Stimulated activated naive CD4-positive, alpha-beta T cell treated with Interleukin-2 at 50 U/mL for 16 hours (primary cell): ENCODE data around the gene DIP2C.

Experiments
- DNase-seq: peaks from one replicate; lab custom pipeline; 2025; lab: John Stamatoyannopoulos, UW

DIP2C gene

DNA sequence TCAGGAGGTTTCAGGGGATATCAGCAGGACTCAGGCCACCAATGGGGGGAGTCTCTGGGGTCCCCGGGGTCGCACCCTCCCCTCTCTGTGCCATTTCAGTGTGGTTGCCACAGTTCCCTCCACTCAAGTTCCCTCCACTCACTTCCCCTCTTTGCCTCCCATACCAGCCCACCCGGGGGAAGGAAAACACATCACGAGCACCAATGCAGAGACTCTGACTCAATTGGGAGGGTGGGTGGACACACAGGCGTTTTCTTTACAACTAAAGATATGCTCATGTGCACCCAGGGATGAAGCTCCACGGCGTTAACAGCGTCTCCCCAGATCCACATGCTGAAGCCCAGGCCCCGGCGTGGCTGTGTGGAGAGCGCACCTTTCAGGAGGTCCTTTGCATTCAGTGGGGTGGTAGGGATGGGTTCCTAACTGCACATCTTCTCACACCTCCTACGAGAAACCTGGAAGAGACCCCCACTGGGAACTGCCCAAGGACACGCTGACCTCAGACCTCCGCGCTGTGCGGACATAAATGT, 300.1 kb downstream of the DIP2C start:
- no peak for DNase-seq

DNA sequence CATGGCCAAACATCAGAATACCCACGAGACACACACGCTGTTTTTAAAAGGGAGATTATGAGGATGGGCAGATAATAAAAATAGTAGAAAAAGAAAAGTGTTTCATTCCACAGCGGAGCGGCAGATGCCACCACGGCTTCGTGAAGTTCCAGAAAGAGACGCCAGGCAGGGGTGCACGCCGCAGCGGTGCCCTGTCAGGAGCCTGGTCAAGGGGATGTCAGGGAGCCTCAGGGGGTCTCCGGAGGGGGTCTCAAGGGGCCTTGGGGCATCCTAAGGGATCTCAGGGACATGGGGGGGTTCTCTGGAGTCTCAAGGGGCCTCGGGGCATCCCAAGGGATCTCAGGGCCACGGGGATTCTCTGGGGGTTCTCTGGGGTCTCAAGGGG, 300.8 kb downstream of the DIP2C start:
- no peak for DNase-seq

DNA sequence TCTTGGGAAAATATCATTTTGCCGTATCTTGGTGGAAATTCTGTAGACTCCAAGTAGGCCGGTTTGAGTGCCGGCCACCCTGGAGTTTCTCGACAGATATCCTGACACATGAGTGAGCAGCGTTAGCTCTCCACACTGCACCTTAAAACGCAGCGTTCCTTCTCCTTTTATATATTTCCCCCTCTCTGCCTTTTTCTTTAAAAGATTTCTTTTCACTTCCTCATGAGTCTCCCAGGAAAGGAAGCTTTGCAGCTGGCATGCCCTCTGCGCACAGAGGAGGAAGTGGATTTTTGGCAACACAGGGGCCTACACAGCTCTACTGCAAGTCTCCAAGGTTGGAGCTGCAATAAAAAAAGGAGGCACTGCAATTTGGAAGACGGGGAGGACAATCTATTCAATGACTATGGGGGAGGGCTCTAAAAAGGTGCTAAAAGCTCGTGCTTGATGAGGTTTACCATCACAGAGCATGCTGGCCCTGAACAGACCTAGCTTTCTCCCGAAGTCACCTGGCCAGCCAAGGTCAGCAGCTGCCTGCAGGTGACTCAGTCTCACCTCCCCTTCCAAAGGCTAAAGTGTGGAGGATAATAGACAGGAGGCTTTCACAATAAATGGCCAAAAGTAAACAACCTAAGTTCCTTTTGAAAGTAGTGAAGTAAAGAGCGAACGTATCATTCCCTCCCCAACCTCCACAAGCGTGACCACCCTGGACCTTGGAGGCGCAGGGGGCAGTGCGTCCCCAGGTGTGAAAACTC, 301.4 kb downstream of the DIP2C start:
- no peak for DNase-seq

DNA sequence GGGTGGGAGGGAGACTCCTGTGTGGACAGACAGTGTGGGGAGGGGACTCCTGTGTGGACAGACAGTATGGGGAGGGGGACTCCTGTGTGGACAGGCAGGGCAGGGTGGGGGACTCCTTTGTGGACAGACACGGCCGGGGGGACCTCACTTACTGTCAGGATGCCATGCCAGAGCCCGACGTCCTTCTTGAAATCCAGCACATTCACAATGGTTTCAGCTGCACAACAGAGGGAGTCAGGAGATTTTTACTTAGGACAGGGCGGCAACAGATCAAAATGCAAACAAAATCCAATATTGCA, 301.9 kb downstream of the DIP2C start:
- no peak for DNase-seq

DNA sequence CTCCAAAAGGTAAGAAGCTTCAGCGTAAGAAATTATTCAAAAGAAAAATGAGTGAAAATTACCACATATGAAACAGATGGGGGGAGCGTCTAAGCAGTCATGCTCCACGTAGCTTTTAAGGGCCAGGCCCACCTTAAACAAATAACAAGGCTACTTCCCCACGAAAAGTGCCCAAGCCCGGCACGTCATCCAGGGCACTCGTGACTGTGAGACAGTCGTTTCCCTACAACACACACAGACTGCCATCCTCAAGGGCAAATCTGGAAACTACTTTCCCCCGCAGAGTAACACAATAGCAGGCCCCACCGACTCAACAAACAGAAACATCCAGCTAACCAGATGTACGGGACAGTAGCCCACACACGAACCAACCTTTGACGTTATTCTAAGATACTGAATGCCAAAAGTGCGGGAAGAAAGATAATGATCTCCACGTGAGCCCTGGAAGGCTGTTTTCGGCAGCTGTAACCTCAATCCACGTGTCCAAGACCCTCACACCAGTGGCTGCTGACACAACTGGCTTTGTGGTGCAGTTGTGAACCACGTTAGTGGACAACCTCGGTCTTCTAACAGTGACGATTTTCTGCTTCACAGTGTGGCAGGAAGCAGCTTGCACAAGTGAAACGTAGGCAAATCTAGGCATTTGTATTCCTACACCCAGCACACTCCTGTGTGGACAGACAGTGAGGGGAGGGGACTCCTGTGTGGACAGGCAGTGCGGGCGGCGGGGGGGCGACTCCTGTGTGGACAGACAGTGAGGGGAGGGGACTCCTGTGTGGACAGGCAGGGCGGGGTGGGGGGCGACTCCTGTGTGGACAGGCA, 302.5 kb downstream of the DIP2C start:
- no peak for DNase-seq

DNA sequence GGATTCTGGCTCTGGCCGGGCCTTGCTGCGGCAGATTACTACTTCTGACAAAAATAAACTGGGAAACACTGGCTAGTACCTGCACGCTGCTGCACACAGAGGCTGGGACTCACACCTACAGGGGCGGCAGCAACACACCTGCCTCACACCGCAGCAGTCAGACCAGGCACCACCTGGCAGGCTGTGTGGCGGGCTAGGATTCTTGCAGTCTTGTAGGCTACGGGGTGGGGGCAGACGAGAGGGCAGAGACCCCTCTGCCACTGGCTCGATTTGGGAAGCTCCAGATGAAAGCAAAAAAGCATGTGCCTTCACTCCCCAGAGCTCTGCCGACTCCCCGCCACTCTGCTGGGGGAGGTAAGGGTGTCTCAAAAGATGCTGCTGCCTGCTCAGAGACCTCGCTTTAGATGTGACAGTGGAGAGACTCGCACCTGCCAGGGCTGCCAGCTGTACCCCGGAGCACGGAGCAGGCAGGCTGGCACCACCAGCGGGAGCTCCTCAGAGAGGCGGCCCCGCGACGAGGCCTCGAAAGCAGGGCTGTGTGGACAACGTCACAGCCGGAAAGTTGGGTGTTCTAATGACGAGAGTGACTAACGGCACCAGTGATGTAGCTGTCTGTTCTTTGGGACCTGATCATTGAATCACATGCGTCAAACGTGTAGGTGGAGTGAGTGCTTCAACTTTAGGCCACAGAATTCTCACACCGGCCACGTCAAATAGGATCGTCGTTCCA, 303.7 kb downstream of the DIP2C start:
- no peak for DNase-seq

DNA sequence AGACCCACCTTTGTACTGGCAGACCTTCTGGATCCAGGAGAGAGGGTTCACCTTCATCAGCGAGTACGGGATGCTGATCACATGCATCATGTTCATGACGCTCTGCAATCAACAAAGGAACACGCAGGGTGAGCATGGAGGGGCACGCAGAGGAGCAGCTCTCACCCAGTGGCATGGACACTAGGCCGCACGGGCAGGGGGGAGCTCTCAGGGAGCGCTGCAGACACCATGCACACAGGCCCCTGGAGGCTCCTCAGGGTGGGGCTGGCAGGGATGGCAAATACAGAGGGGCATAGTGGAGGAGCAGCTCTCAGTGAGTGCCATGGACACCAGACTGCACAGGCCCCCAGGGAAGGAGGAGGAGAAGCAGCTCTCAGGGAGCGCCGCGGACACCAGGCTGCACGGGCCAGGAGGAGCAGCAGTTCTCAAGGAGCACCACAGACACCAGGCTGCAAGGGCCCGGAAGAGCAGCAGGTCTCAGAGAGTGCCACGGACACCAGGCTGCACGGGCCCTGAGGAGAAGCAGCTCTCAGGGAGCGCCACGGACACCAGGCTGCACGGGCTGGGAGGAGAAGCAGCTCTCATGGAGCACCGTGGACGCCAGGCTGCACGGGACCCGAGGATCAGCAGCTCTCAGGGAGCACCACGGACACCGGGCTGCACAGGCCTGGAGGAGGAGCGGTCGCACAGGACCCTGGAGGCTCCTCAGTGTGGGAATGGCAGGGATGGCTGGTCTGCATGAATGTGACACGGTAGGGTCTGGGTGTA, 304.7 kb downstream of the DIP2C start:
- no peak for DNase-seq

DNA sequence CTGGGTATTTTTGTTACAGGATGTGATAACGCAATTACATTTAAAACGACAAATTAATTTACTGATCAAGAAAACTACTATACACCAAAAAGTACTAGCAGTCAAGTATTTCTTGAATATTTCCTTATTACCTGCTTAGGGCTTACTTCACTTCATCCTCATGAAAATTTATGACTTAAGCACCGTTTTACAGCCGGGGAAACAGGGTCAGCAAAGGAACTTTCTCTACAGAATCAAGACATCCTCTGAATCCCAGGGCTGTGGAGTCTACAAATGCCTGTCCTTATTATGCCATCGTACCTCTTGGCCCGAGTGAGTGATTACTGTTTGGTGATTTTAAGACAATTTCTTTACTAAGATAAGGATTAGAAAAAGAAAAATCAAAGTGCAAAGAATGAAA, 305.9 kb downstream of the DIP2C start:
- no peak for DNase-seq

DNA sequence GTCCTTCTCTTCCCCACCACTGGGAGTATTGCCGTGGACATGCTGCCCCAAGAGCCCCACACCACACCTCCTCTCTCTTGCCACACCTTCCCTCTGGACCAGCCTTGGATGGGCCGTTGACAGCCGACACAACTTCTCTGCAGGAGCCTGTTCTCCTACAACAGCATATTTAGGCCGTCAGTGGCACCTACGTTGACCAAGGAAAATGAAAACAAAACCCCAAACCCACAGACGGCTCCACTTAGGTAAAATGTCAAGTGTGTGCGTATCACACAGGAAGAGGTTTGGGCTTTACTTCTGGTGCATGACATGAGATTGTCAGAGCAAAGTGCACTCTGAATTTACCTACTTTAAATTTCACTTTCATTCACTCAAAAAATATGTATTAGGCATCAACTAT, 307.7 kb downstream of the DIP2C start:
- DNase-seq, result no peak

DNA sequence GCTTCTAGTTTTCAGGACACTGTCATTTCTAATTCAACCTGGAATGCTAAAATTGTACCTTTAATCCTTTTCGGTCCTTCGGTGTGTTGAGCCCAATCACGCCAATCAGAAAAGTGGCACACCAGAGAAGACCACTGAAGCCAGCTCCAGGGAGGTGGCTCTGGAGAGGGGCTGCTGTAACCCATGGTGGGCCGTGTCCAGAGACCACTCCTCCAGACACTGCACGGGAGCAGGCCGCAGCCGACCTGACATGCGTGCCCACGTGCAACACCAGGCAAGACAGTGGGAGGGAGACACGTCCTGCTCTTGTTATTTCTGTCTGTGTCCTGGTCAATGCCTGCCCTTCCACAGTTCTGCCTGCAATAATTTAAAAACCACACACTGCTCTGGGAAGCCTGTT, 308.1 kb downstream of the DIP2C start:
- no peak for DNase-seq

DNA sequence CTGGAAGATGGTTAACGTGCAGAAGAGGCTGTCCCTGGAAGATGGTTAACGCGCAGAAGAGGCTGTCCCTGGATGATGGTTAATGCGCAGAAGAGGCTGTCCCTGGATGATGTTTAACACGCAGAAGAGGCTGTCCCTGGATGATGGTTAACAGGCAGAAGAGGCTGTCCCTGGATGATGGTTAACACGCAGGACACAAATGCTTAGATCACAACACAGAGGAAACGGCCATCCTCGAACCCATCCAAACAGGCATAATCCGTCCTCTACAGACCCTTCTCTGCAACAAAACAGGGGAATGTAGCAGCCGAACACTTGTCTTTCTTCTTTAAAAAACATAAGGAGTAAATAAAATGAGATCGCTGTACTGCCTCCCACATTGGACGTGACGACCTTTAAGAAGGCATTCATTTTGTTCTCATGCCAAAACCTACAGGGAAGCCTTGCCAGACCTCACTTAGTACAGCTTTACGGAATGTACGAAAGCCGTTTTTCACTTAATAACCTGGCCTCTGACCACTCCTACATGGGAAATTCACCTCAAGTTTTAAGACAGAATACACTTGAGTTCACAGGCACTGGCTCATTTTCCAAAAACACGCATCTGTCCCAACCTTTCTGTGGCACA, 309.0 kb downstream of the DIP2C start:
- DNase-seq, result no peak

DNA sequence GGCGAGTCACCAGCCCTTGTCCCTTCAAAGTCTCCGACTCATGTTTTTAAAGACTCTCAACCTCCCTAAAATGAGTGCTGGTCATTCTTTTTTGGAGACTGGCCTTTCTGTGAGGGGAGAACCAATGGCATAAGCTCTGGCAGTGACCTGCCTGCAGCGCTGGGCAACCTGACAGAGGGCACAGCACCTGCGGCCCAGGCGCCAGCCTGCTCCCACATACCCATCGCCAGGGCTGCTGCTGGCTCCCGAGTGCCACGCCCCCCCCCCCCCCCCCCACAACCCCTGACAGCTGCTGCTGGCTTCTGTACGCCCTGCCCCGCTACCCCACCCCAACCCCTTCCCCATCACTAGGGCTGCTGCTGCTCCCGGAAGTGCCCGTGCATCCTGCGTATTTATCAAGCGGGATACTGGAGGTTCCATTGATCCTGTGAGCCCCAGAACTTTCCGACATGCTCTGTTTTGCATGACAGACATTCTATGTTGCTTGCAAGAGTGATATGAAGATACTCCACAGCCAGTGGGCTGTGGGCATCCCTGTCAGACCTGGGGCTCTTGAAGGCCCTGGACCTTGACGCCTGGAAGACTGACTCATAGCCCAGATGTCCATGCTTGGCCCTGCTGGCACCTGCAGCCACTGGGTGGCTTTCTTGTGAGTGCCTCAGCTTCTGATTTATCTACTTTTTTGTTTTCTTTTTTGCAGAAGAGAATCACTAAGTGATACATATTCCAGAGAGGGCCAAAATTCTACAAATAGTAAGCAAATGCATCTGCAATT, 310.4 kb downstream of the DIP2C start:
- no peak for DNase-seq

DNA sequence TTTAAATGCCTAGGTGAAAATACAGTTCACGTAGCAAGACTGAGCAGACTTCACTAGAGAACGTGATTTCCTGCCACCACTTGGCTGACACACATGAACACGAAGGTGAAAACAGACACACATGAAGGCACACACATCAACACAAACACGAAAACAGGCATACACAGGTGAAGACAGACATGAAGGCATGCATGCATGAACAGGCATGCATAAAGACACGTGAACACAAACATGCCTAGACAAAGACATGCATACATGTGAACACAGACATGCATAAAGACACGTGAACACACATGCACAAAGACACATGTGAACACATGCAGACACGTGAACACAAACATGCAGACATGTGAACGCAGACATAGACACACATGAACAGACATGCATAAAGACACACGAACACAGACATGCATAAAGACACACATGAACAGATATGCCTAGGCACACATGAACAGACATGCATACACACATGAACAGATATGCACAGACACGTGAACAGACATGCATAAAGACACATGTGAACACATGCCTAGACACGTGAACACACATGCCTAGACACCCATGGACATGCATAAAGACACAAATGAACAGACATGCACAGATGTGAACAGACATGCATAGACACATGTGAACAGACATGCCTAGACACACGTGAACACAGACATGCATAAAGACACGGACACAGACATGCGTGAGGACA, 311.1 kb downstream of the DIP2C start:
- DNase-seq, result no peak

DNA sequence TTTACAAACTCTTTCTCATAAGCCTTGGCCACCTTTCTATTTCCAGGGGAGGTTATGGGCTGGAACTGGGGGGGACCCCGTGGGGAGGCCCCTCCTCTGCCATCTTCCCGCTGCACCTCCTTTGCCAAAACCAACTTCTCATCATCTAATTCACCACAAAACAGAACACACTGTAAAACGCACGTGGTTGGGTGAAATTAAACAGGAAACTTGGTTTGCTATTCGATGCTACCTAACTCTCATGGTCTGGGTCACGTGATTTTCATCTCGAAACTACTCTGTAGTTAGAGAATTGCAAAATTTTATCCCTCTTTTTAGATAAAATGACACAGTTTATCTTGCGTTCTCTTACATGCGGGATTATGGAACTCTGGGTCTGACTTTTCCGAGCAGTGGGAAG, 312.2 kb downstream of the DIP2C start:
- DNase-seq, result no peak

DNA sequence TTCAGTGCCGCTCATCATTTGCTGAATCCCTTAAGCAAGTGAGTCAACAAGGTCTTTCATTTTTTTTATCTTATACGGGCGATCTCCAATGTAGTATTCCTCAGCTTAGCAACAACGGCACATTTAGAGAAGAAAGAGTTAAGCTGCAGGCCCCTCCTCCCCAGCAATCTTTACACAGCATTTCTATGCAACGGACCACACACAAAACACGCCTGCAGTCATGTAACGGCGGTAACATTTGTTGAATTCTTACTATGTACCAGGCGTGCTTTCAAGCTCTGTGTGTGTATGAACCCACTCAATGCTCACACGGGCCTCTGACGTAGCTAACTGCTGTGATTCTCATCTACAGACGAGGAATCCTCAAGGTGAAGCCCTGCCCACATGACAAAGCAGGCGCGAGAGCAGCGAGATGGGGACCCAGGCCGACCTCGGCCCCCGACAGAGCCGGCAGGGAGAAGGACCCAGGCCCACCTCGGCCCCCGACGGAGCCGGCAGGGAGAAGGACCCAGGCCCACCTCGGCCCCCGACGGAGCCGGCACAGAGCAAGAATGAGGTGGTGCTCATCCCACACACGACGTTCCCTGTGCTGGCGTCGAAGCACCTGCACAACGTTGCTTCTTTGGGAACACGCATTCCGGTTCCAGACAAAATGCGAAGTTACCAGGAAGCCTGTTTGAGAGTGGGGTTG, 313.5 kb downstream of the DIP2C start:
- no peak for DNase-seq

DNA sequence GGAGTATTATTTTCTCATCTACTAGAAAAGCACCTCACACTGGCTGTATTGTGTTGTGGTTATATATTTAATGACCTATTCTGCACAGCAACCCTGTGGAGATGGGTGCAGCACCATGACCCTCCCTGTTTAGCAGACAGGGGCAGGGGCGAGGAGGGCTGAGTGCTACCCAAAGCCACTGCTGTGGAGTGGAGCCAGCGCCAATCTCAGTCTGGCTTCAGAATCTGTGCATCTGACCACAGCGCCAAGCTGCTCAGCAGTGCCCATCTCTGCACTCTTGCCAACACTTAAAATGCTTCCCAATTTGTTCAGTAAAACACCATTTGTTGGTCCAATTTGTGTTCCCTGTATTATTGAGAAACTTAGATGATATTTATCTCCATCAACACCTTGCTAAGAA, 315.1 kb downstream of the DIP2C start:
- no peak for DNase-seq

DNA sequence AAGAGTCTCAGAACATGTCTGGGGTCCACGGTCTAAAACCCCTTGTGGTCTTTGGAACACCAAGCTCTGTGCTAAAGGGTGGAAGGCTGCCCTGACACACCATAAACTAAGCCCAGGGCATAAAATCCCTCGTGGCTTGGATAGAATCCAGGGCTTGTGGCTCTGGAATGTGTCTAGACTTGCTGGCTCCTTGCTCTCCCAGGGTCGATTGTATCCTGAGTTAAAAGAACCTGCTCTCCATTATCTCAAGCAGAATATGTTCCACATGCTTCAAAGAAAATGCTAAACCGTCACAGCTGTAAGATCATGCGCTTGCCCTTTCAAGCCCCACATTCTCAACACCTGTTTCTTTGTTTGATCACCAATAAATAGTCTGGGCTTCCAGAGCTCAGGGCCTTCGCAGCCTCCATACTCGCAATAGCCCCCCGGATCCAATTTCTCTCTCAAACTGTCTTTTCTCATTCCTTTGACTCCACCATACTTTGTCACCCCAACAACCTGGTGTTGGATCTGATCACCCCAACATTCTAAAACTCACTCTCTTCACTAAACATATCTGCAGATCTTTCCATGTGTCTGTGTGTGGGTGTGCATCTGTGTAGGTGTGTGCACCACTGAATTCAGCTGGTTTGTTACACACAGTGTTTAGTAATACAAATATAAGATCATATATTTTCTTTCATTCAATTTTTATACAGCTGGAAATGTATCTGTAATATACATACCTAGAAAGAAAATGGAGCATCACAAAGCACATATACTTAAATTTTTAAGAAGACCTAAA, 315.8 kb downstream of the DIP2C start:
- no peak for DNase-seq

DNA sequence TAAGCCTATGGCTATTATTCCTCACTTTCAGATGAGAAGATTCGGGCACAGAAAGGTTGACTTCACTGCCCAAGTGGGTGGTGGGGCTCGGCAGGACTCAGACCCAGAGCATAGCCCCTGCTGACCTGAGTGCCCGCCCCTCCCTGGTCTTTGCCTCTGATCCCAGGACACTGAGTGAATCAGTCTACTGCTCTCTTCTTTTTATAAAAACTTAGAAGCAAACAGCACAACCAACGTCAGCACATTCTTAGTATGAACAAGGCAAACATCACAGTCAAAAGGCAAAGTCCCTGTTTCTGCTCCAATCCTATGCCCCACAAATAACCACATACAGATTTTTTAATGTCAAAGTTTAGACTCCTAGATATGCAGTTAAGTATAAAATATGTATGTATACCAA, 316.5 kb downstream of the DIP2C start:
- DNase-seq, result no peak

DNA sequence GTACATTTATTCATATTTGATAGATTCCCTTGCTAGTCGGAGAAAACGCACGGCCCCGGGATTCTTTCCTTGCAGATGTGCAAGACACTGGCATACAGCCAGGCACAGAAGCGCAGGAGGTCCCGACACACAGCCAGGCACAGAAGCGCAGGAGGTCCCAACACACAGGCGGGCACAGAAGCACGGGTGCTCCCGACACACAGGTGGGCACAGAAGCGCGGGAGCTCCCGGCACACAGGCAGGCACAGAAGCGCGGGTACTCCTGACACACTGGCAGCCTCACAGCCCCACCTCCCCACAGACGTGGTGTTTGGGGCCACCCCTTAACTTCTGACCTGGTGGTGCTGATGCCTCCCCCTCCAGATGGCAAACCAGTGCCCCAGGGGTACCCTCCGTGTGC, 316.9 kb downstream of the DIP2C start:
- no peak for DNase-seq
